ENCODE results near the gene EVL.

Gene EVL

GRCh38 chr14:100079726-100080005, 14.4 kb downstream of the EVL start:
- no peak overlapping the region for H3K27ac ChIP-seq
- TF ChIP-seq CTCF (conservative IDR thresholded peaks at IDR 0.05) = no peak

- H3K27ac ChIP-seq = no peak overlapping the region
- no peak for TF ChIP-seq CTCF (conservative IDR thresholded peaks at IDR 0.05)
Measured at GRCh38 chr14:100080206-100080605, 15.0 kb downstream of the EVL start.

GRCh38 chr14:100081997-100082625, 16.9 kb downstream of the EVL start:
- no peak for TF ChIP-seq CTCF (conservative IDR thresholded peaks at IDR 0.05)
- no peak overlapping the region for H3K27ac ChIP-seq

- no peak overlapping the region for H3K27ac ChIP-seq
- TF ChIP-seq CTCF (conservative IDR thresholded peaks at IDR 0.05) = no peak
Measured at GRCh38 chr14:100082723-100083122, 17.5 kb downstream of the EVL start.

- H3K27ac ChIP-seq = no peak overlapping the region
- TF ChIP-seq CTCF (conservative IDR thresholded peaks at IDR 0.05) = no peak
Measured at GRCh38 chr14:100083706-100084105, 18.5 kb downstream of the EVL start.

- TF ChIP-seq CTCF (conservative IDR thresholded peaks at IDR 0.05) = no peak
Measured at GRCh38 chr14:100084591-100084990, 19.4 kb downstream of the EVL start.

GRCh38 chr14:100085462-100085861, 20.2 kb downstream of the EVL start:
- no peak for TF ChIP-seq CTCF (conservative IDR thresholded peaks at IDR 0.05)

More at GRCh38 chr14:100084591-100084990, 19.4 kb downstream of the EVL start:
- H3K27ac ChIP-seq = no peak overlapping the region

More at GRCh38 chr14:100085462-100085861, 20.2 kb downstream of the EVL start:
- no peak overlapping the region for H3K27ac ChIP-seq

All from VCaP (cell line).